IMR-90 (cell line): ENCODE measurements around the gene B3GNT9. TPM values are rescaled to one million over a fixed set of nuclear protein-coding genes. Genes with fewer than 3 reads are reported as not detected.
"Not testable (repeated sequence)": the region's sequence is repeated elsewhere in the genome, so short reads cannot be mapped to it uniquely, and the experiment has no call there.

Experiments
- ATAC-seq: fragments of 200-7000 bp; cut with Tn5 transposase; 2 replicates; pipeline ENCODE4 v1.9.1; 2020; ENCODE audit warnings: low read depth, mild to moderate bottlenecking, moderate library complexity
- BruUV-seq: library from RNA; stranded (reverse); fragments of 400-500 nt; replicated peaks from 2 replicates; lab custom pipeline; 2021; lab: Mats Ljungman, UMichigan
- CTCF ChIA-PET: fragments of 300-600 bp; formaldehyde crosslinking; extraction: SDS; loops from one replicate; lab custom pipeline; 2021; ENCODE audit warnings: antibody characterized with exemption; lab: Yijun Ruan, JAX
- POLR2A ChIA-PET: fragments of 300-600 bp; sonication (Branson Sonifier 250); formaldehyde crosslinking; loops from one replicate; lab custom pipeline; 2022; ENCODE audit warnings: antibody characterized with exemption; ENCODE audit not compliant: unreplicated experiment; lab: Charles Lee
- DNase-seq: peaks from one replicate; pipeline ENCODE4 v3.0.0; 2013
- H2AFZ ChIP-seq: replicated peaks from 2 replicates; pipeline ENCODE3; 2013; ENCODE audit warnings: low read length, mild to moderate bottlenecking; ENCODE audit not compliant: poor library complexity
- H2AK5ac ChIP-seq: 2 replicates; pipeline ENCODE4 v1.6.1; 2013; ENCODE audit warnings: low read depth, low read length, inconsistent platforms
- H2AK9ac ChIP-seq: replicated peaks from 2 replicates; pipeline ENCODE3; 2013; ENCODE audit warnings: mild to moderate bottlenecking, low read depth, low read length, moderate library complexity; ENCODE audit not compliant: poor library complexity
- H2BK120ac ChIP-seq: 2 replicates; pipeline ENCODE4 v1.6.1; 2013; ENCODE audit warnings: low read depth, low read length, inconsistent platforms
- H2BK15ac ChIP-seq: 3 replicates; pipeline ENCODE4 v1.6.1; 2013; ENCODE audit warnings: low read depth, low read length, inconsistent platforms
- H2BK20ac ChIP-seq: 2 replicates; pipeline ENCODE4 v1.6.1; 2013; ENCODE audit warnings: low read depth, mild to moderate bottlenecking, inconsistent platforms, low read length, moderate library complexity
- H2BK5ac ChIP-seq: 2 replicates; pipeline ENCODE4 v1.6.1; 2013; ENCODE audit warnings: mild to moderate bottlenecking, low read depth, low read length, inconsistent platforms; ENCODE audit not compliant: poor library complexity, severe bottlenecking
- H3K14ac ChIP-seq: replicated peaks from 2 replicates; pipeline ENCODE4 v1.6.1; 2013; ENCODE audit warnings: low read depth, low read length, inconsistent platforms
- H3K18ac ChIP-seq: 2 replicates; pipeline ENCODE4 v1.6.1; 2013; ENCODE audit warnings: low read depth, low read length, control low read depth
- H3K23ac ChIP-seq: 2 replicates; pipeline ENCODE4 v1.6.1; 2013; ENCODE audit warnings: low read depth, low read length, inconsistent platforms
- H3K27ac ChIP-seq: 2 replicates; pipeline ENCODE4 v1.5.1; 2013; ENCODE audit warnings: mild to moderate bottlenecking, control low read depth, low read length; ENCODE audit not compliant: insufficient read depth
- H3K27me3 ChIP-seq: 2 replicates; pipeline ENCODE4 v1.6.1; 2013; ENCODE audit warnings: low read length; ENCODE audit not compliant: control insufficient read depth, insufficient read depth
- H3K36me3 ChIP-seq: 2 replicates; pipeline ENCODE4 v1.6.1; 2013; ENCODE audit warnings: low read length, mixed read lengths; ENCODE audit not compliant: control insufficient read depth, insufficient read depth
- H3K4ac ChIP-seq: 2 replicates; pipeline ENCODE4 v1.6.1; 2013; ENCODE audit warnings: low read depth, low read length, inconsistent platforms
- H3K4me1 ChIP-seq: 2 replicates; pipeline ENCODE4 v1.6.1; 2013; ENCODE audit warnings: low read length, mixed read lengths; ENCODE audit not compliant: control insufficient read depth, insufficient read depth
- H3K4me2 ChIP-seq: 2 replicates; pipeline ENCODE4 v1.6.1; 2013; ENCODE audit warnings: low read depth, mild to moderate bottlenecking, control low read depth, low read length, moderate library complexity
- H3K4me3 ChIP-seq: 2 replicates; pipeline ENCODE4 v1.5.1; 2013; ENCODE audit warnings: low read depth, mild to moderate bottlenecking, control low read depth, low read length, moderate library complexity; ENCODE audit not compliant: insufficient read depth
- H3K56ac ChIP-seq: 2 replicates; pipeline ENCODE4 v1.6.1; 2013; ENCODE audit warnings: low read length, inconsistent platforms; ENCODE audit not compliant: insufficient read depth; ENCODE audit errors: extremely low read depth
- H3K79me1 ChIP-seq, 2 experiments: 2 replicates each; pipeline ENCODE4 v1.6.1; 2013; ENCODE audit warnings: low read length in 2 of 2, inconsistent platforms in 1 of 2, low read depth in 1 of 2
- H3K9ac ChIP-seq: 2 replicates; pipeline ENCODE4 v1.6.1; 2013; ENCODE audit warnings: low read depth, low read length, control low read depth
- H3K9me1 ChIP-seq: 2 replicates; pipeline ENCODE4 v1.6.1; 2013; ENCODE audit warnings: low read length, inconsistent platforms; ENCODE audit not compliant: insufficient read depth
- H3K9me3 ChIP-seq: 2 replicates; pipeline ENCODE4 v1.6.1; 2013; ENCODE audit warnings: low read length; ENCODE audit not compliant: control insufficient read depth, insufficient read depth
- H4K20me1 ChIP-seq: 2 replicates; pipeline ENCODE4 v1.6.1; 2013; ENCODE audit warnings: low read length, inconsistent platforms; ENCODE audit not compliant: insufficient read depth
- H4K5ac ChIP-seq: 2 replicates; pipeline ENCODE4 v1.6.1; 2013; ENCODE audit warnings: mild to moderate bottlenecking, low read depth, low read length, control low read depth
- H4K8ac ChIP-seq, 2 experiments: 2 replicates each; pipeline ENCODE4 v1.6.1; 2013; ENCODE audit warnings: low read depth in 2 of 2, low read length in 2 of 2, control low read depth in 1 of 2, inconsistent platforms in 1 of 2
- H4K91ac ChIP-seq: 2 replicates; pipeline ENCODE4 v1.6.1; 2013; ENCODE audit warnings: low read depth, low read length, inconsistent platforms; ENCODE audit not compliant: insufficient read depth
- BHLHE40 ChIP-seq: fragments of 150-350 bp; IDR thresholded peaks from 2 replicates; pipeline ENCODE4 v1.6.1; 2016; ENCODE audit warnings: mild to moderate bottlenecking, low read depth, low read length
- CEBPB ChIP-seq: IDR thresholded peaks from 2 replicates; pipeline ENCODE4 v1.6.1; 2012; ENCODE audit warnings: low read depth, low read length, improper control_type of control experiment
- CHD1 ChIP-seq: IDR thresholded peaks from 2 replicates; pipeline ENCODE4 v1.6.1; 2012; ENCODE audit warnings: low read depth, low read length, improper control_type of control experiment
- NFE2L2 ChIP-seq: fragments of 150-350 bp; IDR thresholded peaks from 2 replicates; pipeline ENCODE4 v1.6.1; 2016; ENCODE audit warnings: low read depth, mild to moderate bottlenecking, low read length
- WGBS, 2 experiments: methylation state at CpG; one replicate each; pipeline versions ENCODE4 v1.1.5 to v1.1.7; 2013; ENCODE audit warnings: missing lambda C conversion rate in 2 of 2; ENCODE audit not compliant: insufficient read length in 1 of 2; ENCODE audit errors: extremely low coverage in 2 of 2; 5-methylcytosine and 5-hydroxymethylcytosine counted together
- dilution Hi-C: fragments of 300-500 bp; cut with HindIII; formaldehyde crosslinking; loops from one replicate; pipeline ENCODE4 v1.14.3; 2018; ENCODE audit warnings: low sequenced_read_pairs; ENCODE audit not compliant: unreplicated experiment
- in situ Hi-C: fragments of 300-500 bp; cut with MboI; formaldehyde crosslinking; loops from 3 replicates; pipeline ENCODE4 v1.14.3; 2019; ENCODE audit warnings: low sequenced_read_pairs, inconsistent platforms, mixed read lengths
- intact Hi-C: fragments of 100-400 bp; cut with micrococcal nuclease; formaldehyde crosslinking; loops from 2 replicates; pipeline ENCODE4 v1.10.0; 2022
- polyA plus RNA-seq, 3 experiments: library from polyadenylated mRNA; depleted of rRNA; stranded (reverse); fragments of >200 nt; gene quantifications; 2 replicates each; pipeline ENCODE4 v1.2.3, GENCODE V29; 2012; ENCODE audit warnings: low replicate concordance in 1 of 3
- total RNA-seq: library from RNA; depleted of rRNA; stranded (reverse); fragments of >200 nt; gene quantifications from 2 replicates; pipeline ENCODE4 v1.2.3, GENCODE V29; 2012
- TF ChIP-seq, protein P1 (sequence below): fragments of 150-350 bp; IDR thresholded peaks from 2 replicates; pipeline ENCODE4 v1.6.1; 2016; ENCODE audit warnings: low read depth, mild to moderate bottlenecking, low read length, moderate library complexity, borderline replicate concordance
- TF ChIP-seq, protein P2 (sequence below): conservative IDR thresholded peaks from 2 replicates; pipeline ENCODE4 v1.5.1; 2012; ENCODE audit warnings: mild to moderate bottlenecking, low read depth, low read length, improper control_type of control experiment

The B3GNT9 gene
- total and polyA plus RNA-seq, 2 of the 4 experiments (the other 2 are of a cell fraction) = 5.0 to 12.0 TPM

DNA sequence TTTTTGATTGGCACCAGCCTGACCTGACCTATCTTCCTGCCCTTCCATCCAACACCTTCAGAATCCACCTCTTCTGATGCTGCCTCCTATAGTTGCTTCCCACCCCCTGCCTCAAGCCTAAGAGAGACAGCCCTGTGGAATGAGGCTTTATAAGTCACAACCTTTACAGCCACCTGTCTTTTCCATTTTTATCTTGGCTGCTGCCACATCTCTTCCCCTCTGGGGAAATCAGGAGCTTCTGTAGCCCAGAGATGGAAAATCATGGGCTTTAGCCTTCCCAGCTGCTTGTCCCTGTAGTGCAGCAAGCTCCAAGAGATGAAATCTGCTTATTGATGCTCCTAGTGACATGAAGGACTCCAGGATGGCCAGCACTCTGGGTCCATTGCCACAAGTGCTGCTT lies 22.4 kb downstream of the B3GNT9 start:
- in situ Hi-C loops = no loop called here

GRCh38 chr16:67122799-67123198 lies 28.0 kb downstream of the B3GNT9 start:
- H2AFZ ChIP-seq, H3K9ac ChIP-seq, H3K4me1 ChIP-seq, H3K27me3 ChIP-seq, H3K4me2 ChIP-seq, H2AK9ac ChIP-seq, BruUV-seq, H3K27ac ChIP-seq, DNase-seq, dilution Hi-C loops, ATAC-seq, H3K9me3 ChIP-seq, H2BK5ac ChIP-seq, POLR2A ChIA-PET, H2BK20ac ChIP-seq, H3K14ac ChIP-seq, H3K23ac ChIP-seq, H2BK15ac ChIP-seq, H3K18ac ChIP-seq, CTCF ChIA-PET, H2AK5ac ChIP-seq, H3K56ac ChIP-seq, H4K8ac ChIP-seq, H4K5ac ChIP-seq, intact Hi-C loops, H3K4me3 ChIP-seq, H4K91ac ChIP-seq, H3K9me1 ChIP-seq, in situ Hi-C loops, H2BK120ac ChIP-seq, H3K4ac ChIP-seq: not testable (repeated sequence)
- no CpG with 5 or more reads among the region's 5 CpGs for WGBS, 2 experiments
- Histone ChIP-seq H3K36me3 (peaks cover 16% of the 10 kb centered on the region), H4K20me1 (peaks cover 27% of the 10 kb centered on the region; the same call in 1 of the 2 replicates), H3K79me1 (peaks cover 21 to 41% of the 10 kb centered on the region in 2 experiments)

More for the DNA sequence above, 22.4 kb downstream of the B3GNT9 start:
- H3K4me2 ChIP-seq = no peak overlapping the region
- POLR2A ChIA-PET = no interaction called here
- no peak overlapping the region for H4K8ac ChIP-seq
- H3K4me3 ChIP-seq = no peak overlapping the region
- dilution Hi-C loops = no loop called here
- H3K27me3 ChIP-seq = no peaks in the 10 kb centered on the region
- H2BK120ac ChIP-seq = no peak overlapping the region
- no peak overlapping the region for H3K14ac ChIP-seq
- H3K4ac ChIP-seq = no peak overlapping the region
- no peak overlapping the region for H4K5ac ChIP-seq
- H2AK9ac ChIP-seq = no peak overlapping the region
- no peak overlapping the region for H3K18ac ChIP-seq
- DNase-seq (no peak), ATAC-seq (no peak)
- H3K36me3 ChIP-seq = peaks cover 25% of the 10 kb centered on the region
- H3K56ac ChIP-seq = no peak overlapping the region
- no peak overlapping the region for H2BK5ac ChIP-seq
- BruUV-seq = no TSS peak
- no peak overlapping the region for H2AK5ac ChIP-seq
- intact Hi-C loops = no loop called here
- no peak overlapping the region for H2BK15ac ChIP-seq
- H3K23ac ChIP-seq = no peak overlapping the region
- no peaks in the 10 kb centered on the region for H3K4me1 ChIP-seq
- no peak overlapping the region for H2AFZ ChIP-seq
- peaks cover 6 to 19% of the 10 kb centered on the region in 2 experiments; a peak in 3 of 4 replicates for H3K79me1 ChIP-seq
- H3K9ac ChIP-seq = no peak overlapping the region
- H4K91ac ChIP-seq = no peak overlapping the region
- peaks cover 11% of the 10 kb centered on the region for H3K9me1 ChIP-seq
- no peaks in the 10 kb centered on the region for H3K9me3 ChIP-seq
- CTCF ChIA-PET = no interaction called here
- H4K20me1 ChIP-seq = no peaks in the 10 kb centered on the region
- TF ChIP-seq, protein P1, sequence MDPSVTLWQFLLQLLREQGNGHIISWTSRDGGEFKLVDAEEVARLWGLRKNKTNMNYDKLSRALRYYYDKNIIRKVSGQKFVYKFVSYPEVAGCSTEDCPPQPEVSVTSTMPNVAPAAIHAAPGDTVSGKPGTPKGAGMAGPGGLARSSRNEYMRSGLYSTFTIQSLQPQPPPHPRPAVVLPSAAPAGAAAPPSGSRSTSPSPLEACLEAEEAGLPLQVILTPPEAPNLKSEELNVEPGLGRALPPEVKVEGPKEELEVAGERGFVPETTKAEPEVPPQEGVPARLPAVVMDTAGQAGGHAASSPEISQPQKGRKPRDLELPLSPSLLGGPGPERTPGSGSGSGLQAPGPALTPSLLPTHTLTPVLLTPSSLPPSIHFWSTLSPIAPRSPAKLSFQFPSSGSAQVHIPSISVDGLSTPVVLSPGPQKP = no peak
- TF ChIP-seq BHLHE40 = no peak
- no peak for TF ChIP-seq NFE2L2
- TF ChIP-seq CHD1 = no peak
- no peak for TF ChIP-seq CEBPB
- TF ChIP-seq, protein P2, sequence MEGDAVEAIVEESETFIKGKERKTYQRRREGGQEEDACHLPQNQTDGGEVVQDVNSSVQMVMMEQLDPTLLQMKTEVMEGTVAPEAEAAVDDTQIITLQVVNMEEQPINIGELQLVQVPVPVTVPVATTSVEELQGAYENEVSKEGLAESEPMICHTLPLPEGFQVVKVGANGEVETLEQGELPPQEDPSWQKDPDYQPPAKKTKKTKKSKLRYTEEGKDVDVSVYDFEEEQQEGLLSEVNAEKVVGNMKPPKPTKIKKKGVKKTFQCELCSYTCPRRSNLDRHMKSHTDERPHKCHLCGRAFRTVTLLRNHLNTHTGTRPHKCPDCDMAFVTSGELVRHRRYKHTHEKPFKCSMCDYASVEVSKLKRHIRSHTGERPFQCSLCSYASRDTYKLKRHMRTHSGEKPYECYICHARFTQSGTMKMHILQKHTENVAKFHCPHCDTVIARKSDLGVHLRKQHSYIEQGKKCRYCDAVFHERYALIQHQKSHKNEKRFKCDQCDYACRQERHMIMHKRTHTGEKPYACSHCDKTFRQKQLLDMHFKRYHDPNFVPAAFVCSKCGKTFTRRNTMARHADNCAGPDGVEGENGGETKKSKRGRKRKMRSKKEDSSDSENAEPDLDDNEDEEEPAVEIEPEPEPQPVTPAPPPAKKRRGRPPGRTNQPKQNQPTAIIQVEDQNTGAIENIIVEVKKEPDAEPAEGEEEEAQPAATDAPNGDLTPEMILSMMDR = no peak
- H2BK20ac ChIP-seq = no peak overlapping the region
- H3K27ac ChIP-seq = no peak overlapping the region
